Loucy (cell line): ENCODE results near the gene MMP13.
"Not testable (repeated sequence)": the region's sequence is repeated elsewhere in the genome, so short reads cannot be mapped to it uniquely, and the experiment has no call there.

Experiments
- H2AFZ ChIP-seq: fragments of 200-600 bp; sonication (generic); 2 replicates; pipeline ENCODE4 v1.6.0; 2016; ENCODE audit warnings: antibody characterized with exemption, mild to moderate bottlenecking, low read length, moderate library complexity
- H3F3A ChIP-seq: fragments of 200-600 bp; 2 replicates; pipeline ENCODE4 v1.6.0; 2016; ENCODE audit warnings: antibody characterized with exemption, low read depth, mild to moderate bottlenecking
- H3K27me3 ChIP-seq: fragments of 200-600 bp; sonication (generic); 2 replicates; pipeline ENCODE4 v1.6.1; 2014; ENCODE audit warnings: low read length, mild to moderate bottlenecking; ENCODE audit not compliant: insufficient read depth, poor library complexity, severe bottlenecking
- H3K36me3 ChIP-seq: fragments of 200-600 bp; sonication (generic); 2 replicates; pipeline ENCODE4 v1.6.1; 2016; ENCODE audit warnings: low read length; ENCODE audit not compliant: insufficient read depth
- H3K4me1 ChIP-seq: fragments of 200-600 bp; sonication (generic); 2 replicates; pipeline ENCODE4 v1.5.1; 2014; ENCODE audit warnings: low read length, mild to moderate bottlenecking; ENCODE audit not compliant: insufficient read depth, poor library complexity, severe bottlenecking
- H3K4me2 ChIP-seq: fragments of 200-600 bp; sonication (generic); 2 replicates; pipeline ENCODE4 v1.6.0; 2014; ENCODE audit warnings: antibody characterized with exemption, low read length, low read depth, mild to moderate bottlenecking; ENCODE audit not compliant: poor library complexity, severe bottlenecking
- H3K4me3 ChIP-seq: fragments of 200-600 bp; sonication (generic); 2 replicates; pipeline ENCODE4 v1.5.1; 2014; ENCODE audit warnings: low read length, mild to moderate bottlenecking, mixed read lengths; ENCODE audit not compliant: poor library complexity, severe bottlenecking
- H3K79me2 ChIP-seq: fragments of 200-600 bp; sonication (generic); 2 replicates; pipeline ENCODE4 v1.6.1; 2014; ENCODE audit warnings: low read length; ENCODE audit not compliant: insufficient read depth
- H3K9ac ChIP-seq: fragments of 200-600 bp; sonication (generic); 2 replicates; pipeline ENCODE4 v1.6.0; 2014; ENCODE audit warnings: mild to moderate bottlenecking, low read depth, low read length, moderate library complexity; ENCODE audit not compliant: poor library complexity, severe bottlenecking
- H3K9me2 ChIP-seq: fragments of 200-600 bp; sonication (generic); replicated peaks from 2 replicates; pipeline ENCODE4 v1.6.1; 2016; ENCODE audit warnings: low read depth, low read length, mixed read lengths
- H3K9me3 ChIP-seq: fragments of 200-600 bp; sonication (generic); 2 replicates; pipeline ENCODE4 v1.6.1; 2014; ENCODE audit warnings: mild to moderate bottlenecking, antibody characterized with exemption, low read length, low read depth; ENCODE audit not compliant: insufficient read depth
- H4K20me1 ChIP-seq: fragments of 200-600 bp; sonication (generic); 2 replicates; pipeline ENCODE4 v1.6.0; 2014; ENCODE audit warnings: antibody characterized with exemption, low read length, mild to moderate bottlenecking; ENCODE audit not compliant: insufficient read depth, poor library complexity, severe bottlenecking
- CTCF ChIP-seq: fragments of 200-600 bp; sonication (generic); conservative IDR thresholded peaks from 2 replicates; pipeline ENCODE4 v1.5.1; 2014; ENCODE audit warnings: mild to moderate bottlenecking, antibody characterized with exemption, low read length
- EZH2phosphoT487 ChIP-seq: fragments of 200-600 bp; IDR thresholded peaks from 2 replicates; pipeline ENCODE4 v1.6.1; 2018; ENCODE audit warnings: antibody characterized with exemption, mild to moderate bottlenecking, moderate library complexity, borderline replicate concordance

The MMP13 gene

GRCh38 chr11:102955624-102956023, at the start of gene MMP13:
Gene MMP13 (minus strand): TSS chr11:102955732. CDS start chr11:102955705, 27 bp downstream.
- H3K4me3 ChIP-seq: no peak within 1 kb of the TSS
- no peaks in the 10 kb centered on the region for H3F3A ChIP-seq
- H4K20me1 ChIP-seq: no peaks in the 10 kb centered on the region
- H3K9me2 ChIP-seq: no peaks in the 10 kb centered on the region
- no peaks in the 10 kb centered on the region for H3K27me3 ChIP-seq
- H3K4me1 ChIP-seq: no peaks in the 10 kb centered on the region
- H2AFZ ChIP-seq: no peak within 1 kb of the TSS
- no peak within 1 kb of the TSS for H3K9ac ChIP-seq
- no peak within 1 kb of the TSS for H3K4me2 ChIP-seq
- H3K9me3 ChIP-seq: no peaks in the 10 kb centered on the region
- no peaks in the 10 kb centered on the region for H3K79me2 ChIP-seq
- no peaks in the 10 kb centered on the region for H3K36me3 ChIP-seq
- TF ChIP-seq EZH2phosphoT487 (no peak), CTCF (no peak)

- not testable (repeated sequence) for H3K9me2 ChIP-seq, H3K9me3 ChIP-seq
Measured at GRCh38 chr11:103004234-103004633, 48.7 kb upstream of the MMP13 start.

GRCh38 chr11:102994105-102994504, 38.6 kb upstream of the MMP13 start:
- Histone ChIP-seq H3F3A (no peaks in the 10 kb centered on the region), H3K4me3 (no peak overlapping the region), H3K4me2 (no peak overlapping the region), H3K36me3 (no peaks in the 10 kb centered on the region), H3K9me2 (no peaks in the 10 kb centered on the region), H3K27me3 (no peaks in the 10 kb centered on the region), H3K9me3 (no peaks in the 10 kb centered on the region), H2AFZ (no peak overlapping the region), H4K20me1 (no peaks in the 10 kb centered on the region), H3K9ac (no peak overlapping the region), H3K4me1 (no peaks in the 10 kb centered on the region), H3K79me2 (no peaks in the 10 kb centered on the region)
- no peak for TF ChIP-seq CTCF
- TF ChIP-seq EZH2phosphoT487: no peak

More at GRCh38 chr11:103004234-103004633, 48.7 kb upstream of the MMP13 start:
- H3K4me1 ChIP-seq, H2AFZ ChIP-seq, H3F3A ChIP-seq, H3K27me3 ChIP-seq, H3K4me2 ChIP-seq, H3K36me3 ChIP-seq, H4K20me1 ChIP-seq, H3K4me3 ChIP-seq, H3K79me2 ChIP-seq, H3K9ac ChIP-seq: not testable (repeated sequence)

- H3F3A ChIP-seq: no peaks in the 10 kb centered on the region
- TF ChIP-seq CTCF (no peak), EZH2phosphoT487 (no peak)
- no peaks in the 10 kb centered on the region for H3K36me3 ChIP-seq
- H3K4me1 ChIP-seq: no peaks in the 10 kb centered on the region
- H2AFZ ChIP-seq: no peak overlapping the region
- no peaks in the 10 kb centered on the region for H3K79me2 ChIP-seq
- no peaks in the 10 kb centered on the region for H3K9me3 ChIP-seq
- H4K20me1 ChIP-seq: no peaks in the 10 kb centered on the region
- no peaks in the 10 kb centered on the region for H3K9me2 ChIP-seq
- H3K9ac ChIP-seq: no peak overlapping the region
- H3K4me3 ChIP-seq: no peak overlapping the region
- no peaks in the 10 kb centered on the region for H3K27me3 ChIP-seq
- H3K4me2 ChIP-seq: no peak overlapping the region
Measured at GRCh38 chr11:102991776-102992175, 36.2 kb upstream of the MMP13 start.
